SIG-M5 treated with dmso at 0.1 percent for 504 hours (cell line): ENCODE results near the gene THBS4.
"Not testable (repeated sequence)": the region's sequence is repeated elsewhere in the genome, so short reads cannot be mapped to it uniquely, and the experiment has no call there.

Experiments used
- DNase-seq: peaks from one replicate; lab custom pipeline; 2025; ENCODE audit not compliant: unreplicated experiment; lab: John Stamatoyannopoulos, UW

The THBS4 gene

DNA sequence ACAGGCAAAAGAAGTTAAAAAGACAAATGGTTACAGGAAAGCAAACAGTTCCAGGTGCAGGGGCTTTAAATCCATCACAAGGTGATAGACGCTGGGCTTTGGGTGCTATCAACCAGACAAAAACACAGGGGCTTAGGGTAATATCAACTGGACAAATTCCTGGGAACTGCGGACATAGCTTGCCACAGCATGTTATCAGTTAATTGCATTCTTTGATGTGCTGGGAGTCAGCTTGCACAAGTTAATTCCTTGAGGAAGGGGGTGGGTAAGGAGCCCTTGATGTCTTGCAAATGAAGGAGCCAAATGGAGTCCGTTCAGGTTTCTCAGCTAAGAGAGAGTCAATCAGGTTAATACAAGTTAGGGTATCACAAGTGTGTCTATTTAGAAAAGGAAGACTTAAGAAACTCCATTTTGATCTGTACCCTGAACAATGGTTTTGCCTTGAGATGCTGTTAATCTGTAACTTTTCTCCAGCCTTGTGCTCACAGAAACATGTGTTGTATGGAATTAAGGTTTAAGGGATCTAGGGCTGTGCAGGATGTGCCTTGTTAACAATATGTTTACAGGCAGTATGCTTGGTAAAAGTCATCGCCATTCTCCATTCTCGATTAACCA lies 76.3 kb downstream of the THBS4 start:
- not testable (repeated sequence) for DNase-seq

- DNase-seq = no peak
Measured at GRCh38 chr5:80114860-80115259, 79.7 kb downstream of the THBS4 start.

GRCh38 chr5:80116000-80116399 lies 80.9 kb downstream of the THBS4 start:
- no peak for DNase-seq

DNA sequence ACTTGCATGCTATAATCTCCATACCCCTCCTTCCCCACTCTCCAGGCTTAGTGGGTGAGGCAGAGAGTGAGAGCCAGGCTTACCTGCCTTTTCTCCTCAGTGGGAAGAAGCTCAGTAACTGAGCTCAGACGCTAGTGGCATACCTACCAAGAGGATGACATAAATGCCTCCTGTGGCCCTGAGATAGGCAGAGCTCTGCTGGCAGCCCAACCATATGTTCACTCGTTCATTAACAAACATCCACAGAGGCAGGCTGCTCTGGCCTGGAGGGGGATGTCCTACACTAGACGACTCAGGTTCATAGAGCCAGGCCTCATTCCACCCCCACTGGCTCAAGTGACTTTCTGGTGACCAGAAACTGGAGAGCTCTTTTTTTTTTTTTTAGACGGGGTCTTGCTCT lies 81.3 kb downstream of the THBS4 start:
- no peak for DNase-seq

- DNase-seq = no peak
Measured at GRCh38 chr5:80117446-80117845, 82.3 kb downstream of the THBS4 start.

GRCh38 chr5:80119372-80119771 lies 84.2 kb downstream of the THBS4 start:
- no peak for DNase-seq

GRCh38 chr5:80122579-80122978 lies 87.4 kb downstream of the THBS4 start:
- DNase-seq = peak; percentile 89

DNA sequence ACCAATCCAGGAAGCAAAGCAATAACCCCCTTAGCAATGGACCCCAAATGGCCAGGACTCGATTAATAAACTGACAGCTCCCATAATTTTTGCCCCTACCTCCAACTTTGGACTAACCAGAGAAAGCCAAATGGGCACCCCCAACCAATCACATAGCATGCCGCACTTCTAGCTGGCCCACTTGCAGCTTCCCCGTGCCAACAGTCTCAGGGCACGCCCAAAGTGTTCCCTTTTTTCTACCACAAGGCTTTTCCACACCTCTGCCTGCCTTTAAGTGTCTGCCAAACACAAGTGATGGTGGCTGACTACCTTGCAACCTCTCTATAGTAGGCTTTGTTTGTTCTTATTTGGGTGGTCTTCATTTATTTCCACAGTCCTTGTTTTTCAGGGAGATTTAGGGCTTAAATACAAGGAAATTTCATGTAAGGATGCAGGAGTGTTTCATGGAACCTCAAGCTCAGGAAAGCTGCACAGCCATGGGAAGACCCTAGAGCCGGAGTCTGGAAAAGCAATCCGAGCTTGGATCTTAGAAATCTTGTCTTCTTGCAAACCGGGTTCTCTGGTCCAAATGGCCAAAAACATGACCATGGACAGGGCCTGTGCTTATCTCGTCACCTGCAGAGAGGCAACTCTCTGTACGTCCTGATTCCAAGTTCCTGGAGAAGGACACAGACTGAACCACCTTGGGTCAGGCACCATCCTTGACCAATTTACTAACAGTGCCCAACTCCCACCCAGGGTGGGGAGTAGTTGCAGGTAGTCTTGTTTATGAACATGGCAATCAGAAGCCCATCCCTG lies 89.2 kb downstream of the THBS4 start:
- DNase-seq = no peak

DNA sequence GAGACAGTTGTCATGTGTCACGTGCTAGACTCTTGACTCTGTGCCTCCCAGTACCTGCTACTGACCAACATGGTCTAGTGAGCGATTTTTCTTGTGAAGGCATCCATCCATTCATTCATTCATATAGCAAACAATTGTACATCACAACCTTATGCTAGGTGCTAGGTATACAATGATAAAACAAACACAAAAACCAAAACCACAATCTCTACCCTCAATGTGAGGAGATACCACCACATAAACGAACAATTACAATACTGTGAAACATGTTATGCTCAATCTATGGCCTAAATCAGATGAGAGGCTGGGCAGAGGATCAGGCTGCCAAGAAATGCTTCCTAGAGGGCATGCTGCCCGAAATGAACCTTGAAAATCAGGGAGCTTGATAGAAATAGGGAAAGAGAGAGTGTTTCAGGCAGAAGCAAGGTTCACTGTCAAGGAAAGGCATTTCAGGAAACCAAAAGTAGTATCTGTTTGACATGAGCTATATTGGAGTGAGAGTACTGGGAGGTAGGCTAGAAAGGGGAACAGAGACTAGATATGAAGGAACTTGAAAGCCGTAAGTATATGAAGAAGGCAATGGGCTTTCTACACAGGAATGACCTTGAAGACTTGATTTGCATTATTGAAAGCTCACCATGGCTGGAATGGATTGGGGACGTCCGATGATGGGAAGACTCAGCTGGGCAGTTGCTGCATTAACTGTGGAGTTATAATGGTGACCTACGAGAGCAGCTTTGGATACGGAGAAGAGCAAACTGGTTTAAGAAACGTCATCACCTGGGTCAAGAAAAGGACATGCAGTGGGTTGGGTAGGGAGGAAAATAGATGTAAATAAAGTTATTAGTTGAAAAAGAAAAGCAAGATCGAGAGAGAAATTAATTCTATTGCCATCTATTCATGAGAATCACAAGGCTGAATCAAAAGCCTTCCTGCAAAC lies 90.1 kb downstream of the THBS4 start:
- DNase-seq = peak; percentile 94

- peak; percentile 97 for DNase-seq
Measured at GRCh38 chr5:80125962-80126480, 90.9 kb downstream of the THBS4 start.

GRCh38 chr5:80127116-80127552 lies 92.0 kb downstream of the THBS4 start:
- DNase-seq = peak; percentile 64

DNA sequence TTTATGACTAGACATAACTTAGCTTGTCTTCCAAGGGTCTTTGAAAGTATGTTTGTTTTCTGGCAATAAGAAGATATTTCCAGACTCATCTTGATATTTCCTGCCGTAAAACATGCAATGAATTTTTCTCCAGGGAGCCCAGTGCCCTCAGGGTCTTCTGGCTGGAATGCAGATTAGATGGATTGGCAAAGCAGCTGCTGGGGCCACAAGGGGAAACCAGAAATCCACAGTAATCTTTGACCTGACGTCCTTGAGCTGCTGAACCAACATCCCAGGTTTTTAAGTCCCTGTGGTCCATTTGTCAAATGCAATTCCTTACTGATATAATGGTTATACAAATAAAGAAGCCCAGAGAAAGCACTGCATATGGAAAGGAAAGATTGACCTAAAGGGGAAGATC lies 93.0 kb downstream of the THBS4 start:
- no peak for DNase-seq

DNA sequence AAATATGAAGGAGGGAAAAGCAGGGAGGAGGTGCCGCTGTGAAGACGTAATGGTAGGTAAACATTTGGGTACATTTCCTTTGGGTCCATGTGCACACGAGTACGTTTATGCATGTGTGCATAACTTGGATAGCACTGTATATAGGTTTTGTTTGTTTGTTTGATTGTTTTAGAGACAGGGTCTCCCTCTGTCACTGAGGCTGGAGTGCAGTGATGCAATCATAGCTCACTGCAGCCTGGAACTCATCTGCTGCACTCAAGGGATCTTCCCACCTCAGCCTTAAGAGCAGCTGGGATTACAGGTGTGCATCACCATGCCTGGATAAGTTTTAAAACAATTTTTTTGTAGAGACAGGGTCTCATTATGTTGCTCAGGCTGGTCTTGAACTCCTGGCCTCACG lies 94.0 kb downstream of the THBS4 start:
- no peak for DNase-seq
